Gastroesophageal sphincter (tissue), 4 donors: ENCODE data around the gene ZNG1C. TPM values are rescaled to one million over a fixed set of nuclear protein-coding genes. Genes with fewer than 3 reads are reported as not detected.

ENCODE experiments used
- total RNA-seq, 4 donors: library from RNA; depleted of rRNA; stranded (reverse); fragments of >200 nt; gene quantifications; one replicate each; pipeline ENCODE4 v1.1.0, GENCODE V29; 2016

Gene ZNG1C
- total RNA-seq, 4 donors from 2014 or later = 11.5 to 24.5 (median 15.0) TPM

Other genes starting within 250 kb of the ZNG1C start
- gene FOXD4L3, start 60.9 kb downstream of the ZNG1C start, total RNA-seq = not detected
- gene PGM5, start 114.6 kb downstream of the ZNG1C start, total RNA-seq = 100 to 1,000 TPM; 502 to 719 (median 699) TPM